Measurements from ENCODE around the gene HOXA6. TPM values are rescaled to one million over a fixed set of nuclear protein-coding genes. Genes with fewer than 3 reads are reported as not detected.
A peak's percentile ranks its signal among the peaks of the same experiment; 100 is the strongest.

HOXA6 gene
- total and polyA plus RNA-seq, 2 of the 4 experiments (the other 2 are of a cell fraction) = 1.4 to 1.8 TPM

DNA sequence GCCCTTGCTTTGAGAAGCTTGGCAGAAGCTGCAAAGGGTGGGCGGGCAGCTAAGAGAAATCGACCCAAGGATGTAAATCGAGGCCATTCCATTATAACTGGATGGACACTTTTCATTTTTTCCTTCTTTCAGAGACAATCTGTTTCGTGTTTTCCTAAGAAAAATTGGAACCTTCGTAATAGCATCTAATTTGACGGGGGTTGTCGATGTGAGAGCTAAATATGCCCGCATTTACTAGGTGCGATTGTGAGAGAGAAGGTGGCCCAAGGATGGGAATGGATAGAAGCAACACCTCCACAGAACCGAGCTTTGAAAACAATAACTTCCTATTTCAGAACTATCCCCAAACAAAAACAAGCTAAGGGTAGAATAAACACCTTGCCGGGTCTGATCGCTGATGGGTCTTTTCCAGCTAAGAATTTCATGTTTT is 16.2 kb downstream of the HOXA6 start:
- dilution Hi-C loops (cut with HindIII; ENCODE audit: low sequenced_read_pairs, unreplicated experiment) = no loop called here
- Histone ChIP-seq H2BK120ac (ENCODE audit: low read depth, low read length) (peak overlapping the region; percentile 66), H2AK5ac (ENCODE audit: low read depth, low read length) (peak overlapping the region; percentile 83), H3K4ac (ENCODE audit: low read depth, low read length) (peak overlapping the region; percentile 81), H3K18ac (ENCODE audit: low read depth, low read length) (peak overlapping the region; percentile 59), H3K4me1 (ENCODE audit: control insufficient read depth, insufficient read depth, low read length) (peaks cover 25% of the 10 kb centered on the region), H3K36me3 (ENCODE audit: control insufficient read depth, insufficient read depth, low read length) (peaks cover 3% of the 10 kb centered on the region; the same call in 1 of the 2 replicates), H3K14ac (replicated peaks; ENCODE audit: low read depth, low read length) (peak overlapping the region; percentile 65), H3K56ac (ENCODE audit: extremely low read depth, insufficient read depth, low read length) (peak overlapping the region; percentile 58), H2BK20ac (ENCODE audit: low read depth, low read length) (no peak overlapping the region; the same call in 1 of the 2 replicates), H3K9me1 (ENCODE audit: insufficient read depth, low read length) (peaks cover 11% of the 10 kb centered on the region), H3K79me1 (ENCODE audit: low read depth in 1 of 2, low read length in 2 of 2) (peaks cover 24 to 41% of the 10 kb centered on the region in 2 experiments), H3K4me2 (ENCODE audit: low read depth, low read length) (peak overlapping the region; percentile 100), H2AFZ (replicated peaks; ENCODE audit: low read length, poor library complexity) (peak overlapping the region; percentile 93), H2BK15ac (ENCODE audit: low read depth, low read length) (peak overlapping the region; percentile 58; the same call in 2 of the 3 replicates), H4K91ac (ENCODE audit: insufficient read depth, low read depth, low read length) (peak overlapping the region; percentile 89), H4K20me1 (ENCODE audit: insufficient read depth, low read length) (no peaks in the 10 kb centered on the region), H3K9ac (ENCODE audit: low read depth, low read length) (peak overlapping the region; percentile 92), H3K9me3 (ENCODE audit: control insufficient read depth, insufficient read depth, low read length) (no peaks in the 10 kb centered on the region), H4K8ac (ENCODE audit: low read depth in 2 of 2, low read length in 2 of 2) (peak overlapping the region; percentile 92 to 98), H2AK9ac (replicated peaks; ENCODE audit: low read depth, low read length, poor library complexity) (peak overlapping the region; percentile 62), H3K27ac (ENCODE audit: insufficient read depth, low read length) (peak overlapping the region; percentile 77), H3K4me3 (ENCODE audit: insufficient read depth, low read depth, low read length) (peak overlapping the region; percentile 61), H3K27me3 (ENCODE audit: control insufficient read depth, insufficient read depth, low read length) (no peaks in the 10 kb centered on the region), H3K23ac (ENCODE audit: low read depth, low read length) (peak overlapping the region; percentile 75), H2BK5ac (ENCODE audit: low read depth, low read length, poor library complexity, severe bottlenecking) (peak overlapping the region; percentile 43), H4K5ac (ENCODE audit: low read depth, low read length) (peak overlapping the region; percentile 100)
- WGBS, 2 experiments (ENCODE audit: extremely low coverage in 2 of 2, insufficient read length in 1 of 2) = 19% methylated on average over 3 of the region's 12 CpGs; no CpG with 5 or more reads in 1 of the 2 experiments
- ATAC-seq (ENCODE audit: low read depth) (no peak), DNase-seq (no peak)
- in situ Hi-C loops (cut with MboI; ENCODE audit: low sequenced_read_pairs) = no loop called here
- intact Hi-C loops (cut with micrococcal nuclease) = loop anchor here (5.0 kb wide), 1 partner anchor 99 kb away; no protein-coding TSS in a partner anchor
- no TSS peak for BruUV-seq (replicated peaks)
- POLR2A ChIA-PET (ENCODE audit: unreplicated experiment) = interaction anchor here (0.8 to 1.1 kb wide), 3 partner anchors 10 to 274 kb away, joined by 3 read pairs; no protein-coding TSS in a partner anchor
- TF ChIP-seq POLR2A (IDR thresholded peaks at IDR 0.05; ENCODE audit: low read depth, low read length) (no peak), SMC3 (IDR thresholded peaks at IDR 0.05; ENCODE audit: low read depth, low read length) (no peak)
- TF ChIP-seq, protein P1, sequence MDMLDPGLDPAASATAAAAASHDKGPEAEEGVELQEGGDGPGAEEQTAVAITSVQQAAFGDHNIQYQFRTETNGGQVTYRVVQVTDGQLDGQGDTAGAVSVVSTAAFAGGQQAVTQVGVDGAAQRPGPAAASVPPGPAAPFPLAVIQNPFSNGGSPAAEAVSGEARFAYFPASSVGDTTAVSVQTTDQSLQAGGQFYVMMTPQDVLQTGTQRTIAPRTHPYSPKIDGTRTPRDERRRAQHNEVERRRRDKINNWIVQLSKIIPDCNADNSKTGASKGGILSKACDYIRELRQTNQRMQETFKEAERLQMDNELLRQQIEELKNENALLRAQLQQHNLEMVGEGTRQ (IDR thresholded peaks at IDR 0.05; ENCODE audit: low read depth, low read length) = no peak
- TF ChIP-seq, protein P2, sequence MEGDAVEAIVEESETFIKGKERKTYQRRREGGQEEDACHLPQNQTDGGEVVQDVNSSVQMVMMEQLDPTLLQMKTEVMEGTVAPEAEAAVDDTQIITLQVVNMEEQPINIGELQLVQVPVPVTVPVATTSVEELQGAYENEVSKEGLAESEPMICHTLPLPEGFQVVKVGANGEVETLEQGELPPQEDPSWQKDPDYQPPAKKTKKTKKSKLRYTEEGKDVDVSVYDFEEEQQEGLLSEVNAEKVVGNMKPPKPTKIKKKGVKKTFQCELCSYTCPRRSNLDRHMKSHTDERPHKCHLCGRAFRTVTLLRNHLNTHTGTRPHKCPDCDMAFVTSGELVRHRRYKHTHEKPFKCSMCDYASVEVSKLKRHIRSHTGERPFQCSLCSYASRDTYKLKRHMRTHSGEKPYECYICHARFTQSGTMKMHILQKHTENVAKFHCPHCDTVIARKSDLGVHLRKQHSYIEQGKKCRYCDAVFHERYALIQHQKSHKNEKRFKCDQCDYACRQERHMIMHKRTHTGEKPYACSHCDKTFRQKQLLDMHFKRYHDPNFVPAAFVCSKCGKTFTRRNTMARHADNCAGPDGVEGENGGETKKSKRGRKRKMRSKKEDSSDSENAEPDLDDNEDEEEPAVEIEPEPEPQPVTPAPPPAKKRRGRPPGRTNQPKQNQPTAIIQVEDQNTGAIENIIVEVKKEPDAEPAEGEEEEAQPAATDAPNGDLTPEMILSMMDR (conservative IDR thresholded peaks at IDR 0.05; ENCODE audit: low read depth, low read length) = no peak
- CTCF ChIA-PET = interaction anchor here (1.2 to 1.8 kb wide), 5 partner anchors 10 to 444 kb away, joined by 3 to 5 read pairs (median 4); no protein-coding TSS in a partner anchor
